ENCODE data around the gene IVD.

IVD gene

DNA sequence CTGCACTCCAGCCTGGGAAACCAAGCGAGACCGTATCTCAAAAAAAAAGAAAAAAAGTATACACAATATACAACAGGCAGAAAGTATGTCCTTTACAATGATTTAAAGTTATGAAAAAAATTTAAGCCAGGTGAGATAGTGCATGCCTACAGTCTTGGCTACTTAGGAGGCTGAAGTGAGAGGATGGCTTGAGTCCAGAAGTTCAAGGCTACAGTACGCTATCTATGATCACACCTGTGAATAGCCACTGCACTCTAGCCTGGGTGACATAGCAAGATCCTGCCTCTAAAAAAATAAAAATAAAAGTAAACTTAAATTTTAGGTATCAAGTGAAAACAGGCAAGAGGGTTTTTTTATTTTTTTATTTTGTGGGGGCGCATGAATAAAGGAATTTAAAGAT is 26.2 kb upstream of the IVD start:
- DNase-seq, result no peak

DNA sequence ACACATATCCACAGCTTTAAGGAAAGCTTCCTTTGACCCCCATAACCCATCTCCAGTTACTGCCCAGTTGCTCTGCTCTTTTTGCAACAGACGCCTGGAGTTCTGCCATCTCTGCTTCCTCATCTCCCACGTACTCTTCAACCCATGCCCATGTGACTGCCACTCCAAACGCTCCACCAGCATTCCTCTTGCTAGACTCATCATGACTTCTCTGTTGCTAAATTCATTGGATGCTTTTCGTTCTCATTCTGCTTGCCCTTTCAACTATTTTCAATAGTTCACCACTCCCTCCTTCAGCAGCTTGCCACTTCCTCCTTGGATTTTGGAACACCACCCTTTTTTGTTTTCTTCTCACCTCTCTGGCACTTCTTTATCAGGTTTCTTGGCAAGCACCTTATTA is 25.7 kb upstream of the IVD start:
- no peak for DNase-seq

- DNase-seq, result no peak
Observed at GRCh38 chr15:40380636-40381035, 25.0 kb upstream of the IVD start.

- DNase-seq, result no peak
Observed at GRCh38 chr15:40381818-40382529, 23.6 kb upstream of the IVD start.

GRCh38 chr15:40382580-40383456 is 22.8 kb upstream of the IVD start, which contains the start of gene KNSTRN:
TSS of gene KNSTRN (plus strand) at chr15:40382721. CDS start at chr15:40382836, 115 bp downstream.
- peak; percentile 98 for DNase-seq

- DNase-seq, result no peak
Observed at GRCh38 chr15:40386480-40386879, 19.1 kb upstream of the IVD start.

GRCh38 chr15:40388941-40389823 is 16.4 kb upstream of the IVD start:
- peak; percentile 68 for DNase-seq

- no peak for DNase-seq
Observed at GRCh38 chr15:40389824-40390595, 15.6 kb upstream of the IVD start.

- DNase-seq, result no peak
Observed at GRCh38 chr15:40392986-40393948, 12.3 kb upstream of the IVD start.

GRCh38 chr15:40397688-40398412 is 7.7 kb upstream of the IVD start:
- DNase-seq, result no peak

DNA sequence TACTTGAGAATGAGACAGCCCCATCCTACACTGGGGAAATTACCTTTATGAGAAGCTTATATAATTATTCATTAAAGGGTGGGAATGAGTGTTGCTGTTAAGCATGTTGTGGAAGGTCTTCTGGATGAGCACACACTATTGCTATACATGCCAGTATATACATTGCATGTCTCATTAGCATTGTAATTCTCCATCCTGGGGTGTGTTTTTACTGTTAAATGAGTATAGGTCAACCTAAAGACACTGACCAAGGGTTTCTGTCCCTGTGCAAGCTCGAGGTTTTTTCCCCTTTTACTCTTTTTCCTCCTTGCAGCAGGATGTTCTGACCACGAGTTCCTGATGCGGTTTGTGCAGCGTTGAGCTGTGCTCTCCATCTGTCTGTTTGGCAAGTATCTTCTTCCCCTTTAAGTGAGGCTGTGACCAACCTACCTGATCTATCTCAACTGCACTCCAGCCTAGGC is 7.2 kb upstream of the IVD start:
- peak; percentile 88 for DNase-seq

DNA sequence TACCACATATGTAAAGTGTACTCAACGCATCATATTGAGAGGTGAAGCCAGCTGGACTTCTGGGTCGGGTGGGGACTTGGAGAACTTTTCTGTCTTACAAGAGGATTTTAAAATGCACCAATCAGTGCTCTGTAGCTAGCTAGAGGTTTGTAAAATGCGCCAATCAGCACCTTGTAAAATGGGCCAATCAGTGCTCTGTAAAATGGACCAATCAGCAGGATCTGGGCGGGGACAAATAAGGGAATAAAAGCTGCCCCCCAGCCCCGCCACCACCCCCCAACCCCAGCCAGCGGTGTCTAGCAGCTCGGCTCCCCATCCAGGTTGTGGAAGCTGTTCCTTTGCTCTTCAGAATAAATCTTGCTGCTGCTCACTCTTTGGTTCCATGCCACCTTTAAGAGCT is 6.2 kb upstream of the IVD start:
- peak; percentile 27 for DNase-seq

DNA sequence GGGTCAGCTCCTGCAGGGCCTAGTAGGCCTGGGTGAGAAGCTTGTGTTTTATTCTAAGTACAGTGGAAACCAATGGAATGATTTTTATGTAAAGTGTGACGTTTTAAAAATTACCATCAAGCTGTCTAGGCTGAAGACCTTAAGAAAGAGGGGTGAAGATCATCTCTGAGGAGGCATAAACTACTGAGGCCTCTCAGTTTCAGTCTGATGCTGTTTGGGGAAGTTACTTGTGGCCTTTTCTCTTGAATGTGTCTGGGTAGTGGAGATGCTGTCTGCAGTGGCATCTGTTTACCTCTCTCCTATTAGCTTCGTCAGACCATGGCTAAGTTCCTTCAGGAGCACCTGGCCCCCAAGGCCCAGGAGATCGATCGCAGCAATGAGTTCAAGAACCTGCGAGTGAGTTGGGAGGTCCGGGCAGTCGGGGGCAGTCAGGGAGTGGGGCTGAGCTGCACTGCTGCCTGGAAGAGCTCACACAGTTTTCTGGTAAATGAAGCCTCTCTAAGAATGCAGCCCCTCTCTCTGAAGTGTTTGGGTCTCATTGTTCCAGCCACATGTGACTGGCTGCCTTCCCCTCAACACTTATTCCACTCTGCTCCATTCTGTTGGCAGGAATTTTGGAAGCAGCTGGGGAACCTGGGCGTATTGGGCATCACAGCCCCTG is 1.9 kb downstream of the IVD start:
- DNase-seq, result no peak

- DNase-seq, result no peak
Observed at GRCh38 chr15:40409366-40409765, 3.8 kb downstream of the IVD start.

GRCh38 chr15:40410476-40410875 is 4.9 kb downstream of the IVD start:
- DNase-seq, result no peak

GRCh38 chr15:40412095-40412759 is 6.6 kb downstream of the IVD start:
- DNase-seq, result no peak

DNA sequence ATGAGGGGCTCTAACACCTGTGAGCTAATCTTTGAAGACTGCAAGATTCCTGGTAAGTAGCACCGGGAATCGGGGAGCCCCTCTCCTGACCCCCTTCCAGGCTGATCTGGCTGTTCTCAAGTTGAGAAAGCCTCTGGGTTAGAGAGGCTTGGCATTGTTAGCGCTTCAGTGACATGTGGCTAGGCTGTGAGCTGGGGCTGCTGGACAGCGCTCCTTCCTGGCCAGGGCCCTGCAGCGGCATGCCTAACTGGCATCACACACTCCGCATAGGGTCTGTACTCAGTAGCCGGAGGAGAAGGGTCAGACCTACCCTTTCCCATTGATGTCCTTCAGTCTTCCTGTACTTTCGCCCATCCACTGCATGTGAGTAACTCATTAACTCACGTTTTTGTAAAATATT is 7.4 kb downstream of the IVD start:
- DNase-seq, result no peak

- no peak for DNase-seq
Observed at GRCh38 chr15:40414816-40415215, 9.2 kb downstream of the IVD start.

DNA sequence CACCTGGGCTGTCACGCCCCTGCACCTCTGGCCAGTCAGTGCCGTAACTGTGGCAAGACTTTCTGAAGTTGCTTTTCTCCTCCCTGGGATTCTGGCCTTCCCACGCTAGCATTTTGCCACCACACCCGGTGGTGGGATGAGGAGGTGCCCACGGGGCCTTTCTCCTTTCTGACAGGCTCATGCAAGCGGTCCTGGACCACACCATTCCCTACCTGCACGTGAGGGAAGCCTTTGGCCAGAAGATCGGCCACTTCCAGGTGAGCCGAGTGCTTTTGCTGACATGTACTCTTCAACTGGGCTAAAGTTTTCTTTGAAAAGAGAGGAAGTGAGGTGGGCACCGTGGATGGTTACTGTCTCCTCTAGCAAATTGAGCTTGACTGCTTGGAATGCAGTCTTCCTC is 9.6 kb downstream of the IVD start:
- no peak for DNase-seq
